HuH-7 (cell line): ENCODE data around the gene PDGFB.

Experiments used
- DNase-seq: peaks from one replicate; pipeline ENCODE4 v3.0.0; 2011; ENCODE audit warnings: low spot score

The PDGFB gene

DNA sequence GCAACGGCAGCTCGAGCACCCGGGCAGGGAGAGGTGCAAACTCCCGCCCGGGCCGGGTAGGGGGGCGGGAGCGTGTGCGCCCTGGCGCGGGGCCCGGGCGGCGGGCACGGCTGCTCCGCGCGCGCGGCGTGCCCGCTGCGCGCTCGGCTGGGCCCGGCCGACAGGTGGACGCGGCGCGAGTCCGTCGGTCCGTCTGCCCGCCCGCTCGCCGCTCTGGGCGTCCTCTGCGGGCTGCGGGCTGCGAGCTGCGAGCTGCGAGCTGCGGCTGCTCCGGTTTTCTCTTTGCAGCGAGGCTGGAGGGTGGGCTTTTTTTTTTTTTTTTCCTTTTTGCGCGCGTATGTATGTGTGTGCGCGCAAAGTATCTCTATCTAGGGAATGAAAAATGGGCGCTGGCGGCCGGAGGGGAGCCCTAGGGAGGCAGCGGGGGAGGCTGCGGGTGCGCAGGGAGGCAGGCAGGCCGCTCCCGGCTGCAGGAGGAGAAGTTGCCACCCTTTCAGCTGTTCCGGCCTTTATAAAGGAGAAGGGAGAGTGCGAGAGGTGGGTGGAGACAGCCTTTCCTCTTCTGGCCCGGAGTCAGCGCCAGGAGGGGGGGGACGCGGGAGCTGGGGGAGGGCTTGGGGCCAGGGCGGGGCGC is at the start of gene PDGFB:
Gene PDGFB, minus strand, starts transcription at position 487 of the 634 bp plus-strand sequence. CDS start 1,019 bp downstream, outside the sequence.
- no peak for DNase-seq

DNA sequence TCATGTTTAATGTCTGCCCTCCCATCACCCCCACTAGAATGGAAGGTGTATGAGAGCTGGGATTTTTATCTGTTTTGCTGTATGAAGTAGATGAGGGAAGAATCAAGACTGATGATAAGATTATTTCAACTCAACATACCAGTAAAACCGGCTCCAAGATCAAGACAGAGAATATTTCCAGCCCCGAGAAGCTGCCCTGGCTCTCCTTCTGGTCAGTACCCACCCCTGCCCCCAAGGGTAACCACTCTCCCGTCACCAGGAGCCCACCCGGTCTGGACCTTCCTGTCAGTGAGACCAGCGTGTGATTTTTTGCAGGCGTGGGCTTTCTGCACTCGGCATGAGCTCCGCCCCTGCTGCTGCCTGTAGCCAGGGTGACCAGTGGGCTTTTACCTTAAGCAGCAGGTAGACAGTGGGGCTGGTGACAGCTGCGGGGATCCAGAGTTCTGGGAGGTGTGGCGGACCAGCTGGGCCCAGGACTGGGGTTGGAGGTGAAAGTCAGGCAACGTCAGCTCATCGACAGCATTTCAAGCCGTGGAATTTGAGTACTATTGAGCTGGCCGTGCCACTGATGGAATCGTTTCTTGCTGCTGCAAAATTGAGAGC is 49.1 kb upstream of the PDGFB start:
- no peak for DNase-seq

DNA sequence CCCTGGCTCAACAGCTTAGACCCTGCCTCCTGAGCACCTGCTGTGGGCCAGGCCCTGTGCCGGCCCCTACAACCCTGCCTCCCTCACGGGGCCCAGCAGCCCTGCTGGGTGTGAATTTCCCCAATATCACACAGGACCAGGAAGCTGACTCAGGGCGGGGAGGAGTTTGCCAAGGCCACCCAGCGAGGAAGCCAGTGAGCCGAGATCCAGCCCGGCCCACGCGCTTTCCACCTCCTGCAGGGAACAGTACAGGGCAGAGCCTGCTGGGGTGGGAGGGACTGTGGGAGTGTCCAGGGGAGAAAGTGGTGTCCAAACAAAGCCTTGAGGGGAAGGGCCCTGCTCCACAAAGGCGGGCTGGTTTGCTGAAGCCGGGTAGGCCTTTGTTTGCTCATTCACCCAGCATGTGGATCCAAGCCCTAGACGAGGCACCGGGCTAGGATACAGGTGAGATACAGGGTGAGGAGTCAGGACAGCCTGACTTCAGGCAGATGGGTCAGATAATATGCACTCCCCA is 47.8 kb upstream of the PDGFB start:
- DNase-seq, result peak; percentile 66

DNA sequence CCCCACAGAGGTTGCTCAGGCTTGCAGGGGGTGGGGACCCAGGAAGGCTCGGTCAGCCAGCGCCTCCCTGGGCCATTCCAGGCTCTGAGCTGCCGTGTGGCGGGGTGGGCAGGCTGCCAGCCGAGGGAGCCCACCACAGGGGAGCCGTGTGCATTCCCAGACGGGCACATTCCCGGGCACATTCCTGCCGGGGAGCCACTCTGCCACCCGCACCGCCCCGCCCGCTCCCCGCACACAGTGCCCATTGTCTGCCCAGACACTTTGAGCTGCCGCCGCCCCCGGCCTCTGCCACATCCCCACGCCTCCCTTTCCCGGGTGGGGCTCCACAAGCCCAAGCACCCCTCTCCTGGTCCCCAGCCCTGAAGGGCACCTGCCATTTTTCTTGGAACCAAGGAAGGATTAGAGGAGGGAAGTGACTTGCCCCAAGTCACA is 47.3 kb upstream of the PDGFB start:
- DNase-seq, result no peak

DNA sequence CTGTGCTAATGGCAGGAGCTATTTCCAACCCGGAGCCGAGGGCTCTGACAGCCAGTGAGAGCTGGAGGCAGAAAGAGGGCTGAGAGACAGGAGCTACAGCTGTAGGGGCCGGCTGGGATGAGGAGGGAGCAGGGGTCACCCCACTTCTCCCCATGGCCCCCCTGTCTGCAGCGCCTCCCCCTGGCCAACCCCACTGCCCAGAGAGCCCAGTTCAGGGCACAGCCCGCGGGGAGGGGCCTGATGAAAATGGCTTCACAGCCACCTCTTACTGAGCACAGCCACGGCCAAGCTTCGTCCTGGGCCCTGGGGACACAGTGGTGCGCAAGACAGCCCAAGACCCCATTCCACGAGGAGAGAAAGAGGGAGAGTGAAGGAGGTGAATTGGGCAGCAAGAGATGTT is 46.7 kb upstream of the PDGFB start:
- no peak for DNase-seq

DNA sequence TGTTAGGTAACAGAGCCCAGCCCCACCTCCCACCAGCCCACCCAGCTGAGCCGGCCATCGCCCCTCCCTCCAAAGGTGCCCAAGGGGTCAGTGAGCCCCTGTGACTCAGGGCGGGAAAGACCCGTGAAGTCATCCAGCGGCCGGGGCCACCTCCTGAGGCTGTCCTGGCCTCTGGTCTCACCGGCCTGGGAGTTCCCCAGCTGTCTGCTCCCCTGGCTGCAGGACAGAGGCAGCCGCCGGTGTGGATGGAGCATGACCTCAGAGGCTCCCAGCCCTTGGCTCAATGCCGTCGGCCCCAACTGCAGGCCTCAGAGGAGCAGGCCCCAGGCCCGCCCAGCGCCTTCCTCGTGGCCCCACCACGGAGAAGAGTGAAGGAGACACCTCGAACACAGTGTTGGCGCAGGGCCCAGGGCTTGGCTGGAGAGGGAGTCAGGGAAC is 46.0 kb upstream of the PDGFB start:
- DNase-seq, result peak; percentile 82

DNA sequence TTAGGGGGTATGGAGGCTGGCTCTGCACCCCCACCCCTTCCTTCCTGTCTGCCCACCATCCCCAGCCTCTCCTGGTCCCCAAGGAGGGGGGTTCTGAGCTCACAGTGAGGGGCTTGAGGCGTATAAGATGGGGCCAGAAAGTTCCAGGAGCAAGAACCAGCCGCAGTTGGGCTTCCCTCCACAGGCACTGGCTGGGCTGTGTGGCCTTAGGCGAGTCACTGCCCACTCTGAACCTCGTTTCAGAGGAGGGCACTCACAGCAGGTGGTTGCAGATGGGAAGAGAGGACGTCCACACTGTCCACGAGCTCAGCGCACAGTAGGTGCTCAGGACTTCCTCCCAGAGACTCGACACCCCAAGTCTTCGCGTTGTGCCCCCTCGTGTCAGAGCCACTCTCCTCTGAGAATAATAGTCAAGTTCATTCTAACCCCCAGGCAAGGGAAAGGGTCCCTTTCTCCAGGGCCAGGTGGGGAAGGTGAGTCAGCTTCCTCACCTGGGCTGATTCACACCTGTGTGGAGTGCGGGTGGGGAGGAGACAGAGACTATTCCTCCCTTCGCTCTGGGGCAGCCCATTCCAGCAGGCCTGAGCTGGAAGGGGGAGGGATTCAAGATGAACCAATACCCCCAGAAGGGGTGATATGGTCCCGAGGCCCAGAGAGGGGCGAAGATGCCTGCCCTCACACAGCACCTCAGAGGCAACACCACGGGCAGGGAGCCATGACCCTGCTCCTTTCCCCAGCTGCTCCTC is 45.4 kb upstream of the PDGFB start:
- no peak for DNase-seq

DNA sequence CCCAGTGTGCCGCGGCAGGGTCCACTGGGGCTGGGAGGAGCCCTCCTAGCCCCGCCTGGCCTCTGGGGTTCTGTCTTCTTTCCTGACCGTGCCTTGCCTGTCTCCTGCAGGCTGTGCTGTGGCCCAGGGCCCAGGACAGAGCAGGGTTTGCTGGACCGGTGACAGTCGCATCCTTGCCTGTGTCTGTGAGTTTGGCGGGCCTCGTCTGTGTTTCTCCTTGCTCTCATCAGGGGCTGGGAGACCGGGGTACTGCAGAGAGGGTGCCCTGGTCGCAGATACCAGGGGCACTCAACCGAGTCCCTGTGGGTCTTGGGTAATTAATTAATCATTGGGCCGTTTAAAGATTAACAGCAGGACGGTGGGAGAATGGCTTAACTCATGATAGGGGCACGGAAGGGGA is 44.8 kb upstream of the PDGFB start:
- DNase-seq, result no peak

DNA sequence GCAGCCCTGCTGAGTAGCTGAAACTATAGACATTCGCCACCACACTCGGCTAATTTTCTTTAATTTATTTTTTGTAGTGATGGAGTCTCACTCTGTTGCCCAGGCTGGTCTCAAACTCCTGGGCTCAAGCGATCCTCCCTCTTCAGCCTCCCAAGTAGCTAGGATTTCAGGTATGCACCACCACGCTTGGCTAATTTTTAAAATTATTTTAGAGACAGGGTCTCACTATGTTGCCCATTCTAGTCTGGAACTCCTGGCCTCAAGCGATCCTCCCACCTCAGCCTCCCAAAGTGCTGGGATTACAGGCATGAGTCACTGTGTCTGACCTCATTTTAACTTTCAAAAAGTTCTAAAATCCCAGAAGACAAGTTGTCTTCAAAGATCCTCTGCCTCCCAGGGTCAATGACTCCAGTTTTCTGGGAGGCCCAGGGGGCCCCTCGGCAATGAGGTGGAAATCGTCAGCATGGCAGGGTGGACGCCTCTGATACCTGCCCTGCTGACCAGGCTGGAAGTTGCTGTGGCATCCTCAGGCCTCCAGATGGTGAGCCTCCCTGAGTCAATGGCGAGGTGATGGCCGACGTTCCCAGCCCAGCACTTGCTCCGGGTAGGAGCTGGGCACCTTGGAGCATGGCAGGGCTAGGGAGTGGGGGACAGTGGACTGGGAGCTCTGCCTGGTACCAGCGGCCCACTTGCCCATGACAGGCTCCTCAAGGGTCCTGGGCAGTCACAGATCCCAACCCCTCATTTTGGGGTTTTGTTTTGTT is 43.5 kb upstream of the PDGFB start:
- no peak for DNase-seq

DNA sequence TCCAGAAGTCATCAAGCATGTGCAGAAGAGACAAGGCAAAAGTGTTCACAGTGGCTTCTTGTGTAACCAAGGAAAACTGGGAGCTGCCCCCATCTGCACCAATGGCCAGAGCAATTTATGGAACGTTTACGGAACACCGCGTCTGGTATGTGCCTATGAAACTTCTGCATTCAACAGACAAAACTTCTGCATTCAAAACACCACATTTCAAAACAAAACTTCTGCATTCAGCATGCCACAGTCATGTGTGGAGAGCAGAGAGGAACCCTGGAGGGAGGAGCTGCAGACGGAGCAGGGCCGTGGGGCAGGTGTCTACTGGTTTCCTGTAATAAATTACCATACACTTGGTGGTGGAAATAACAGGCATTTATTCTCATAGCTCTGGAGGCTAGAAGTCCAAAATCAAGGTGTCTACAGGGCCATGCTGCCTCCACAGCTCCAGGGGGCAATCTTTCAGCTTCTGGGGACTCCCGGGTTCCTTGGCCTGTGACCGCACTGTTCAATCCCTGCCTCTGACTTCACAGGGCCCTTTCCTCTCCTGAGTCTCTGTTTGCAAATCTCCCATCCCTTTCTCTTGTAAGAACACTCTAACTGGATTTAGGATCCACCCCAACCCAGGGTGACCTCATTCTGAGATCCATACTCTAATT is 42.4 kb upstream of the PDGFB start:
- no peak for DNase-seq

DNA sequence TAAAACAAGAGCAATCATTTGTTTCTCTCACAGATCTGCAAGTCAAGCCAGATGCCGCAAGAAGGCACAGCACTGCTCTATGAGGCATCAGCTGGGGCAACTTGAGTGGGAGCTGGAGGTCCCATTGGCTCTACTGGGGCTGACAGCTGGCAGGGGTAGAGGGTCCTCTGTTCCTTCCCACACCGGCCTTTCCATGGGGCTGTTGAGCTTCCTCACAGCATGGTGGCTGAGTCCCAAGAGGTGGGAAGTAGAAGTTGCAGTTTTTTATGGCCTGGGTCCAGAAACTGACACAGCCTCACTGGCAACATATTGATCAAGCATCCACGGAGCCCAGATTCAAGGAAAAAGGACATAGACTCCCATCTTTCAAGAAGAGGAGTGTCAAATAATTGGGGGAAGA is 40.2 kb upstream of the PDGFB start:
- no peak for DNase-seq

DNA sequence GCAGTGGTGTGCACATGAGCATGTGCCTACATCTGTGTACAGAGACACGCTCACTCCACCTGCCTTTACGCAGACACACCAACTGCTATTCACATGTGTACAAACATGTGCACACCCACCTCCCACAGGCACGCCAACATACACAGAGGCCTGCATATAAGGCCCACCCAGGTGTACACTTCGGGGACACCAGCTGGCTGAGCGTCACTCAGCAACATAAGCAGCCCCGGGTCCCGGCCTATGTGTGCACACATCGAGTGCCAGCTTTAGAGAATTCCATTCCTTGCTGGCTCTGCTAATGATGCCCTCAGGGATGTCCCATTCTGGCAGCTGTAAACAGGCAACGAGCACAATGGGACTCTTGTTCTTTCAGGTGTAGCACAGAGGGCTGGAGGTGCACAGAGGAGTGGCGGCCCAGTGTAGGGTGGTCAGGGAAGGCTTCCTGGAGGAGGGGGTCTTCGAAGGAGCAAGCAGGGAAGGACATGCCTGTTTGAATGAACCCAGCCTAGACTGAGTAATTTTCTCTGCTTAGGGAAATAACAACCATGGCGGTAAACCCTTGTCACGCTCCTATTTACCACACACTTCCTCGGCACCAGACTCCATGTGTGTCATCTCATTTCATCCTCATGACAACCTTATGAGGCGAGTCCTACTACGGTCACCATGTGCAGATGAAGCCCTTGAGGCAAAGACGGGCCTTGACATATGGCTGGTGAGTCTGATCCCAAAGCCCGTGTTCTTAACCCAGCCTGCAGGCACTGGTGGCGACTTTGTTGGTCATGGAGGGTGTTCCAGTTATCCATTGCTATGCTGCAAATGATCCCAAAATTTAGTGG is 39.6 kb upstream of the PDGFB start:
- no peak for DNase-seq

DNA sequence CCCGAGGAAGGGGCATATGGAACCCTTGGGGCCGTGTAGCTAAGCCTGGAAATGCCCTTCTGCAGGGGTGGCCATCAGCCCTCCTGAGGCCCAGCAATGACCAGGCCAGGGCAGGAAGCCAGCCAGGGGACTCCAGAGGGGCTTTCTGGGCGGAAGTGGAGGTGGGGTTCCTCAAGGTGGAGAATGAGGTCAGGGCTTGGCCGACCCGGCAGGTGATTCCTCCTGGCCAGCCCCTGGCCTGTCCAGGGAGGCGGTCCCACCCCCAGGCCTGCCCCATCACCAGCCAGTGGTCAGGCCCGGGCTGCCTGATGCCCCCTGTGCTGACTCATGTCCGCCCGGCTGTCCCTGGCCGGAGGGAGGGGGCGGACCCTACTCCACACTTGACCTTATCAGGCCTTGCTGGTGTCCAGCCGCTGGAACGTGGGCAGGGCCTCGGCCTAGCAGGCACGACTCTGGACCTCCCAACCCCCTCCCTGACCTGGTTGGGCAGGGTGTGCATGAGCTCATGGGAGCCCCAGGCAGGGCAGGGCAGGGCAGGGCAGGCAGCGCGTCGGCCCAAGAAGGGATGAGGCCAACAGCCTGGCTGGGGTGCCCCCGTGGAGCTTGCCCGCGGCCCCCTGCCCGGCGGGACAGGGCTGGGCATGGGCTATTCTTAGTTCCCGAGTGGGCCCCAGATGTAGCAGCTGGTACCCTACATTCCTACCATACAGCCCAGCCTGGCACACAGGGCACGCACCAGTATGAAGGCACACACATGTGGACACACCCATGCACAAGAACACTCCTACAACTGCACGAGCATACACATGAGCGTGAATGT is 38.8 kb upstream of the PDGFB start:
- DNase-seq, result no peak

DNA sequence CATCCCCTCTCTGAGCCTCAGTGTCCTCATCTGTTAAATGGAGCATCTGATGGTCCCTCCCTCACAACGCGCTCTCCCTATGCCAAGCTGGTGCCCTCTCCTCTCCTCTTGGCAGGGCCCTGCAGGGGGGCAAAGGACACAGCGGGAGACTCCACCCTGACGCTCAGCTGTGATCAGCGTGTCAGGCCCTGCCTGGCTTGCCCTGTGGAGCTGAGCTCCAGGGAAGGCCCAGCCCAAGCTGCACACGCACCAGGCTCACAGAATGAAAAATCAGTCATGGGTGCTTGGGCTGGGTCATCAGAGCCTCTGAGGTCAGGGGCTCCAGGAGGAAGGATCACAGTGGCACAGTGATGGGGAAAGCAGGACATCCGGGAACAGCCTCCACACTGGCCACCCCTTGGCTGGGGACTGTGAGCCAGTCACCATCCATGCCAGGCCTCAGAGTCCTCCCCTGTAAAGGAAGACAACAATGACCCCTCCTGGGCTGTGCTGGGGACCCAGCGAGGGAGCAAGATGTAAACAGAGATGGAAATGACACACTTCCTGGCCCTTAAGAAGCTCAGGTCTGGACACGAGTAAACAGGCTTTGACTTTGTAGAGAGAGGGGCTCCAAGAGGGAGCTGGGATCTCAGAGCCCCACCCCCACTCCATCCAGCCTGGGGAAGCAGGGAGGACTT is 38.0 kb upstream of the PDGFB start:
- DNase-seq, result no peak

DNA sequence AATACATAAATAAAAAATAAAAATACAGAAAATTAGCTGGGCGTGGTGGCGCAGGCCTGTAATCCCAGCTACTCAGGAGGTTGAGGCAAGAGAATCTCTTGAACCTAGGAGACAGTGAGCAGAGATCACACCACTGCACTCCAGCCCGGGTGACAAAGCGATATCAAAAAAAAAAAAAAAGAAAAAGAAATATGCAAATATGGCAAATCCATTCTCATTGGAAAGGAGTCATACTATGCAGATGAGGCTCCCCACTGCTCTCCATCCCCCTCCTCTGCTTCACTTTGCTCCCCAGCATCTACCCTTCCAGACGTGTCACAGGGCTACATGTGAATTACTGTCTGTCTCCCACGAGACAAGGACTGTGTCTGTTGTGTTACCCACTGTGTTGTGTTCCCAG is 36.3 kb upstream of the PDGFB start:
- DNase-seq, result no peak

DNA sequence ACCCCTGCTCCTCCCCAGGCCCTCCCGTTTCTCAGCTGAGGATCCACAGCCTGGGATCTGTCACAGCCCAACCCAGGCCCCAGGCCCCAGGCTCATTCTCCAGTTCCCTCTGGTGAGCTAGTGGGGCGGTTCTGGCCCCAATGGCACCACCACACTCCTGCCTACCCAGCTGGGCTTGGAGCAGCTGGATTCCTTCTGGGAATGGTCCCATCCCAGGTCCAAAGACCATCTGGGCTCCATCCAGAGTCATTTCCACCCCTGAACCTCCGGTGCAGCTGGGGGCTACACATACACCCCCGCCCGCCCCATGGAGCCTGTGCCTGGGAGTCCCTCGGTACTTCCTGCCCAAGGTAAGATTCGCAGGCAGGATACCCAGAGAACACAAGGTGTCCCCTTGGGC is 35.5 kb upstream of the PDGFB start:
- no peak for DNase-seq

DNA sequence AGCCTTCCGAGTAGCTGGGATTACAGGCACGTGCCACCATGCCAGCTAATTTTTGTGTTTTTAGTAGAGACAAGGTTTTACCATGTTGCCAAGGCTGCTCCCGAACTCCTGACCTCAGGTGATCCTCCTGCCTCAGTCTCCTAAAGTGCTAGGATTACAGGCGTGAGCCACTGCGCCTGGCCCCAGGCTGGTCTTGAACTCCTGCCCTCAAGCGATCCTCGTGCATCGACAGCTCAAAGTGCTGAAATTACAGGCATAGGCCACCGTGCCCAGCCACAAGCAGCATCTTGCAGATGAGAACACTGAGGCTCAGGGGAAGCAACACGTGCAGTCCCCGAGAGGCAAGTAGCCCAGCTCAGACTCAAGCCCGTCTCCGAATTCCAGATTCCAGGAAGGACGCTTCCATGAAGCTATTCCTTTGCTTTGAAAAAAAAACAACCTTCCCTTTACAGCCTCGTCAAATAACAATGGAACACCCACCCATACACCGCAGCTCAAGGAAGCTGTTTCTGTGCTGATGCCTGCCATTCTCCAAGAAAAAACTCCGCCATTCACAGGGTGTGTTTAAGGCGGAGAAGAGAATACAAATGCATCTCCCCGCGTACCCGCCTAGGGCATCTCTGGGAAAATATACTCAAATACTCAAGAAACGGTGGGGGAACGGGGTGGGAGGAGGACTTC is 34.5 kb upstream of the PDGFB start:
- DNase-seq, result no peak

DNA sequence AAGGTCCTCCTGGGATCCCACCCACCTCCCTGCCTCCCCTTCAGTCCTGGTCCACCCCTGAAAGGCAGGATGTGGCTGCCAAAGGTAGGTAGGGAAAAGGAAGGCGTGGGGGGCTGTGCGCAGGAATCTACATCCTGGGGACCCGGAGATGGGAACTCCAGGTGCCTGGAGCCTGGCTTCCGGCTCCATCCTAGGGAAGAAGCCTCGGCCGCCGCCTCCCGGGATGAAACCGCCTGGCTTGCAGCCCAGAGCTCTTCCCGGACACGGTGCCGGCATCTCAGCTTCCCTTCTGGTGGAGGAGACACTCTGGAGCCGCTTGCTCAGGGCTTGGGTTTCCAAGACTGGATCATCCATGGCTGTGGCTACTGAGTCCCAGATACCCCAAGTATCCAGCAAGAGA is 33.3 kb upstream of the PDGFB start:
- no peak for DNase-seq

DNA sequence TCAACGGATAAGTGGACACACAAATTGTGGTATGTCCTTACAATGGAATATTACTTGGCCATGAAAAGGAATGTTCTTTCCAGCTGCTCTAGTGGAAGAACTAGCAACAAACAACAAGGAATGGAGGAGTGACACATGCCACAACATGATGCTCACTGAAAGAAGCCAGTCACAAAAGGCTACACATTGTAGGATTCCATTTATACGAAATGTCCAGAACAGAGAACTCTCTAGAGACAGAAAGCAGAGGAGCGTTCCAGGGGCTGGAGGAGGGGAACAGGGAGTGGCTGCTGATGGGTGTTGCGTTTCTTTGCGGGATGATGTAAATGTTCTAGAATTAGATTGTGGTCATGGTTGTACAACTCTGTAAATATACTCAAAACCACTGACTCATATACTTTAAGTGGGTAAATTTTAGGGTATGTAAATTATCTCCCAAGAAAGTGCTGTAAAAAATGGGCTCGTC is 32.4 kb upstream of the PDGFB start:
- DNase-seq, result no peak
